NCI-H128 (cell line): ENCODE results near the gene COL7A1.
"Not testable (repeated sequence)": the region's sequence is repeated elsewhere in the genome, so short reads cannot be mapped to it uniquely, and the experiment has no call there.

Source experiments
- DNase-seq: peaks from one replicate; lab custom pipeline; 2025; ENCODE audit not compliant: unreplicated experiment; lab: John Stamatoyannopoulos, UW

Gene COL7A1

GRCh38 chr3:48546203-48546829, 48.8 kb downstream of the COL7A1 start:
- DNase-seq = no peak

- DNase-seq = no peak
These were observed 51.0 kb downstream of the COL7A1 start for GRCh38 chr3:48544141-48544540.

GRCh38 chr3:48543271-48543866, 51.8 kb downstream of the COL7A1 start:
- DNase-seq = no peak

- no peak for DNase-seq
These were observed 56.7 kb downstream of the COL7A1 start for GRCh38 chr3:48538451-48538850.

- no peak for DNase-seq
These were observed 58.3 kb downstream of the COL7A1 start for GRCh38 chr3:48536785-48537184.

GRCh38 chr3:48536116-48536515, 59.0 kb downstream of the COL7A1 start:
- DNase-seq = no peak

GRCh38 chr3:48535578-48535977, 59.6 kb downstream of the COL7A1 start:
- no peak for DNase-seq

- no peak for DNase-seq
These were observed 62.2 kb downstream of the COL7A1 start for GRCh38 chr3:48532977-48533337.

- no peak for DNase-seq
These were observed 62.7 kb downstream of the COL7A1 start for GRCh38 chr3:48532271-48532976.

- not testable (repeated sequence) for DNase-seq
These were observed 64.4 kb downstream of the COL7A1 start for GRCh38 chr3:48530701-48531100.

GRCh38 chr3:48528754-48529153, 66.4 kb downstream of the COL7A1 start:
- DNase-seq = no peak

- no peak for DNase-seq
These were observed 67.1 kb downstream of the COL7A1 start for GRCh38 chr3:48528048-48528447.

- DNase-seq = no peak
These were observed 70.2 kb downstream of the COL7A1 start for GRCh38 chr3:48524970-48525369.

GRCh38 chr3:48521635-48522034, 73.5 kb downstream of the COL7A1 start:
- no peak for DNase-seq

GRCh38 chr3:48519277-48519643, 75.9 kb downstream of the COL7A1 start:
- no peak for DNase-seq

- no peak for DNase-seq
These were observed 76.4 kb downstream of the COL7A1 start for GRCh38 chr3:48518638-48519276.

- no peak for DNase-seq
These were observed 77.1 kb downstream of the COL7A1 start for GRCh38 chr3:48518069-48518468.

GRCh38 chr3:48516571-48516970, 78.6 kb downstream of the COL7A1 start:
- no peak for DNase-seq

GRCh38 chr3:48514431-48515227, 80.5 kb downstream of the COL7A1 start:
- DNase-seq = no peak
